ENCODE results near the gene RAI1.

Gene RAI1

GRCh38 chr17:17757391-17757791 is 76.1 kb downstream of the RAI1 start:
- DNase-seq = no peak
- intact Hi-C loops (cut with DNase I) = no loop called here

GRCh38 chr17:17757956-17758845 is 76.9 kb downstream of the RAI1 start:
- no peak for DNase-seq
- intact Hi-C loops (cut with DNase I) = no loop called here

- intact Hi-C loops (cut with DNase I) = no loop called here
Observed at GRCh38 chr17:17758941-17759563, 77.8 kb downstream of the RAI1 start.

GRCh38 chr17:17760350-17760749 is 79.1 kb downstream of the RAI1 start:
- DNase-seq = peak in 1 of 10 donors; percentile 77
- intact Hi-C loops (cut with DNase I) = no loop called here

More at GRCh38 chr17:17758941-17759563, 77.8 kb downstream of the RAI1 start:
- DNase-seq = peak in 1 of 10 donors; percentile 81

- intact Hi-C loops (cut with DNase I) = no loop called here
- DNase-seq = no peak
Observed at GRCh38 chr17:17760872-17761550, 79.8 kb downstream of the RAI1 start.

- peak in 1 of 10 donors; percentile 80 for DNase-seq
- intact Hi-C loops (cut with DNase I) = no loop called here
Observed at GRCh38 chr17:17761894-17762743, 80.9 kb downstream of the RAI1 start.

GRCh38 chr17:17762744-17763105 is 81.5 kb downstream of the RAI1 start:
- intact Hi-C loops (cut with DNase I) = no loop called here
- no peak for DNase-seq

GRCh38 chr17:17763136-17763535 is 81.9 kb downstream of the RAI1 start:
- DNase-seq = peak in 1 of 10 donors; percentile 63

GRCh38 chr17:17763734-17764133 is 82.5 kb downstream of the RAI1 start:
- intact Hi-C loops (cut with DNase I) = no loop called here

More at GRCh38 chr17:17763136-17763535, 81.9 kb downstream of the RAI1 start:
- intact Hi-C loops (cut with DNase I) = no loop called here

GRCh38 chr17:17765359-17766076 is 84.3 kb downstream of the RAI1 start:
- DNase-seq = peak in 1 of 10 donors; percentile 85
- intact Hi-C loops (cut with DNase I) = no loop called here

More at GRCh38 chr17:17763734-17764133, 82.5 kb downstream of the RAI1 start:
- DNase-seq = no peak

GRCh38 chr17:17766077-17766743 is 85.0 kb downstream of the RAI1 start:
- peak in 2 of 10 donors; percentile 48 to 89 for DNase-seq
- intact Hi-C loops (cut with DNase I) = no loop called here

GRCh38 chr17:17766744-17767120 is 85.5 kb downstream of the RAI1 start:
- intact Hi-C loops (cut with DNase I) = no loop called here
- peak in 1 of 10 donors; percentile 63 for DNase-seq

- DNase-seq = peak in 1 of 10 donors; percentile 69
- intact Hi-C loops (cut with DNase I) = no loop called here
Observed at GRCh38 chr17:17767154-17767869, 86.1 kb downstream of the RAI1 start.

GRCh38 chr17:17767887-17768418 is 86.7 kb downstream of the RAI1 start:
- intact Hi-C loops (cut with DNase I) = no loop called here

GRCh38 chr17:17768424-17769088 is 87.3 kb downstream of the RAI1 start:
- DNase-seq = peak in 1 of 10 donors; percentile 71
- intact Hi-C loops (cut with DNase I) = no loop called here

More at GRCh38 chr17:17767887-17768418, 86.7 kb downstream of the RAI1 start:
- DNase-seq = no peak

GRCh38 chr17:17769869-17770631 is 88.8 kb downstream of the RAI1 start:
- intact Hi-C loops (cut with DNase I) = no loop called here
- peak in 1 of 10 donors; percentile 73 for DNase-seq

GRCh38 chr17:17770632-17771044 is 89.4 kb downstream of the RAI1 start:
- intact Hi-C loops (cut with DNase I) = no loop called here
- peak in 1 of 10 donors; percentile 73 for DNase-seq

All from posterior cingulate gyrus (tissue), 11 donors.